ENCODE data around the gene SMIM21. TPM values are rescaled to one million over a fixed set of nuclear protein-coding genes. Genes with fewer than 3 reads are reported as not detected.

The SMIM21 gene
- total RNA-seq, 4 donors from 2014 or later: not detected

GRCh38 chr18:75395137-75395536 lies 32.4 kb downstream of the SMIM21 start:
- no peaks in the 10 kb centered on the region for H3K9me3 ChIP-seq
- TF ChIP-seq POLR2A (IDR thresholded peaks at IDR 0.05): no peak
- intact Hi-C loops (cut with DNase I): no loop called here
- peaks cover 0 to 6% of the 10 kb centered on the region in 2 donors for H3K4me1 ChIP-seq
- 88 to 89% methylated on average over 7 of the region's 7 CpGs for WGBS, 2 donors
- DNase-seq: no peak
- H3K27ac ChIP-seq: no peak overlapping the region
- H3K27me3 ChIP-seq: no peaks in the 10 kb centered on the region
- no peak overlapping the region for H3K4me3 ChIP-seq (replicated peaks in 1 of 3)
- H3K36me3 ChIP-seq: no peaks in the 10 kb centered on the region

- H3K9me3 ChIP-seq: no peaks in the 10 kb centered on the region
- no peak for DNase-seq
- peaks cover 0 to 6% of the 10 kb centered on the region in 2 donors for H3K4me1 ChIP-seq
- H3K27ac ChIP-seq: no peak overlapping the region
- no peak overlapping the region for H3K4me3 ChIP-seq (replicated peaks in 1 of 3)
- intact Hi-C loops (cut with DNase I): no loop called here
- H3K27me3 ChIP-seq: no peaks in the 10 kb centered on the region
- 65 to 72% methylated on average over 5 of the region's 5 CpGs for WGBS, 2 donors
- TF ChIP-seq CTCF (IDR thresholded peaks at IDR 0.05) (no peak), POLR2A (IDR thresholded peaks at IDR 0.05) (no peak)
- no peaks in the 10 kb centered on the region for H3K36me3 ChIP-seq
Measured at GRCh38 chr18:75393721-75394120, 33.8 kb downstream of the SMIM21 start.

- Histone ChIP-seq H3K9me3 (no peaks in the 10 kb centered on the region), H3K4me3 (replicated peaks in 1 of 3) (no peak overlapping the region), H3K4me1 (peaks cover 0 to 6% of the 10 kb centered on the region in 2 donors), H3K27ac (no peak overlapping the region), H3K36me3 (no peaks in the 10 kb centered on the region), H3K27me3 (no peaks in the 10 kb centered on the region)
- 83 to 87% methylated on average over 10 of the region's 10 CpGs for WGBS, 2 donors
- TF ChIP-seq POLR2A (IDR thresholded peaks at IDR 0.05) (no peak), CTCF (IDR thresholded peaks at IDR 0.05) (no peak)
- no peak for DNase-seq
- intact Hi-C loops (cut with DNase I): no loop called here
Measured at GRCh38 chr18:75392226-75392578, 35.3 kb downstream of the SMIM21 start.

GRCh38 chr18:75391279-75392225 lies 36.0 kb downstream of the SMIM21 start:
- intact Hi-C loops (cut with DNase I): no loop called here
- no peak overlapping the region for H3K27ac ChIP-seq
- no peak for TF ChIP-seq CTCF (IDR thresholded peaks at IDR 0.05)
- no peak for TF ChIP-seq POLR2A (IDR thresholded peaks at IDR 0.05)
- no peaks in the 10 kb centered on the region for H3K36me3 ChIP-seq
- WGBS, 2 donors: 60 to 86% methylated on average over 21 of the region's 21 CpGs
- peaks cover 0 to 6% of the 10 kb centered on the region in 2 donors for H3K4me1 ChIP-seq
- H3K4me3 ChIP-seq (replicated peaks in 1 of 3): no peak overlapping the region
- no peaks in the 10 kb centered on the region for H3K9me3 ChIP-seq
- peak in 1 of 2 donors; percentile 5 for DNase-seq
- no peaks in the 10 kb centered on the region for H3K27me3 ChIP-seq

- H3K4me1 ChIP-seq: peaks cover 0 to under 1% of the 10 kb centered on the region in 2 donors
- intact Hi-C loops (cut with DNase I): no loop called here
- no peaks in the 10 kb centered on the region for H3K36me3 ChIP-seq
- DNase-seq: no peak
- no peak overlapping the region for H3K27ac ChIP-seq
- H3K4me3 ChIP-seq (replicated peaks in 1 of 3): no peak overlapping the region
- 68 to 92% methylated on average over 2 of the region's 2 CpGs for WGBS, 2 donors
- TF ChIP-seq POLR2A (IDR thresholded peaks at IDR 0.05): no peak
- TF ChIP-seq CTCF (IDR thresholded peaks at IDR 0.05): no peak
- H3K9me3 ChIP-seq: no peaks in the 10 kb centered on the region
- H3K27me3 ChIP-seq: no peaks in the 10 kb centered on the region
Measured at GRCh38 chr18:75390854-75391253, 36.6 kb downstream of the SMIM21 start.
